Activated T-cell treated with anti-CD3 and anti-CD28 coated beads, Interleukin-2, amount 50 U/mL, for 72 hours (primary cell): ENCODE measurements around the gene HELZ. TPM values are rescaled to one million over a fixed set of nuclear protein-coding genes. Genes with fewer than 3 reads are reported as not detected.
A peak's percentile ranks its signal among the peaks of the same experiment; 100 is the strongest.
"Not testable (repeated sequence)": the region's sequence is repeated elsewhere in the genome, so short reads cannot be mapped to it uniquely, and the experiment has no call there.

ENCODE experiments used
- ATAC-seq, 2 donors: fragments of 150-1000 bp; cut with Tn5 transposase; replicated peaks in 1 of 2; 2 replicates each; pipeline ENCODE4 v1.10.0; 2021; ENCODE audit warnings: moderate library complexity in 2 of 2, mild to moderate bottlenecking in 1 of 2
- DNase-seq, 2 donors: peaks; one replicate each; pipeline ENCODE4 v3.0.0; 2021 to 2022; ENCODE audit warnings: mixed read lengths in 1 of 2
- H3K27ac Mint-ChIP-seq: one replicate; pipeline ENCODE4 v1.8.0; 2022; ENCODE audit warnings: mild to moderate bottlenecking, moderate library complexity, mixed read lengths
- H3K27me3 Mint-ChIP-seq: one replicate; pipeline ENCODE4 v1.8.0; 2022; ENCODE audit warnings: low read depth, mixed read lengths
- H3K36me3 Mint-ChIP-seq, 2 donors: one replicate each; pipeline ENCODE4 v1.8.0; 2022; ENCODE audit warnings: mixed read lengths in 2 of 2, mild to moderate bottlenecking in 1 of 2; ENCODE audit not compliant: insufficient read depth in 2 of 2
- H3K4me1 Mint-ChIP-seq: one replicate; pipeline ENCODE4 v1.8.0; 2022; ENCODE audit warnings: low read depth, mixed read lengths
- H3K4me3 Mint-ChIP-seq, 2 donors: one replicate each; pipeline ENCODE4 v1.8.0; 2022; ENCODE audit warnings: mild to moderate bottlenecking in 2 of 2, mixed read lengths in 2 of 2, moderate library complexity in 2 of 2
- H3K9me3 Mint-ChIP-seq, 2 donors: one replicate each; pipeline ENCODE4 v1.8.0; 2022; ENCODE audit warnings: mixed read lengths in 2 of 2
- total RNA-seq, 2 donors: library from RNA; stranded (reverse); gene quantifications; one replicate each; pipeline ENCODE4 v1.2.3, GENCODE V29; 2022

HELZ gene
- total RNA-seq, 2 donors from 2014 or later: 51.3 to 52.0 TPM

- Mint-ChIP-seq H3K4me1 (no peaks in the 10 kb centered on the region), H3K36me3 (no peaks in the 10 kb centered on the region), H3K4me3 (no peak overlapping the region), H3K9me3 (no peaks in the 10 kb centered on the region), H3K27ac (no peak overlapping the region), H3K27me3 (no peaks in the 10 kb centered on the region)
- DNase-seq (no peak), ATAC-seq (no peak)
Observed at GRCh38 chr17:67278363-67278762, 33.4 kb upstream of the HELZ start.

GRCh38 chr17:67276075-67276474, 31.1 kb upstream of the HELZ start:
- no peaks in the 10 kb centered on the region for H3K9me3 Mint-ChIP-seq
- H3K27me3 Mint-ChIP-seq: no peaks in the 10 kb centered on the region
- ATAC-seq: no peak
- no peak overlapping the region for H3K4me3 Mint-ChIP-seq
- DNase-seq: no peak
- H3K36me3 Mint-ChIP-seq: no peaks in the 10 kb centered on the region
- H3K4me1 Mint-ChIP-seq: no peaks in the 10 kb centered on the region
- no peak overlapping the region for H3K27ac Mint-ChIP-seq

- ATAC-seq: no peak
- no peaks in the 10 kb centered on the region for H3K36me3 Mint-ChIP-seq
- H3K9me3 Mint-ChIP-seq: no peaks in the 10 kb centered on the region
- no peak overlapping the region for H3K27ac Mint-ChIP-seq
- H3K27me3 Mint-ChIP-seq: no peaks in the 10 kb centered on the region
- no peaks in the 10 kb centered on the region for H3K4me1 Mint-ChIP-seq
- no peak for DNase-seq
- H3K4me3 Mint-ChIP-seq: no peak overlapping the region
Observed at GRCh38 chr17:67274466-67274865, 29.5 kb upstream of the HELZ start.

- Mint-ChIP-seq H3K27me3 (no peaks in the 10 kb centered on the region), H3K36me3 (no peaks in the 10 kb centered on the region), H3K4me1 (no peaks in the 10 kb centered on the region), H3K9me3 (no peaks in the 10 kb centered on the region), H3K4me3 (no peak overlapping the region), H3K27ac (no peak overlapping the region)
- DNase-seq: no peak
- no peak for ATAC-seq
Observed at GRCh38 chr17:67273900-67274299, 28.9 kb upstream of the HELZ start.

- no peak overlapping the region for H3K4me3 Mint-ChIP-seq
- ATAC-seq (no peak), DNase-seq (no peak)
- no peaks in the 10 kb centered on the region for H3K4me1 Mint-ChIP-seq
- H3K27me3 Mint-ChIP-seq: no peaks in the 10 kb centered on the region
- no peaks in the 10 kb centered on the region for H3K36me3 Mint-ChIP-seq
- no peak overlapping the region for H3K27ac Mint-ChIP-seq
- H3K9me3 Mint-ChIP-seq: no peaks in the 10 kb centered on the region
Observed at GRCh38 chr17:67272312-67273047, 27.5 kb upstream of the HELZ start.

GRCh38 chr17:67271187-67271586, 26.2 kb upstream of the HELZ start:
- H3K4me1 Mint-ChIP-seq, DNase-seq, ATAC-seq: not testable (repeated sequence)

GRCh38 chr17:67270416-67270815, 25.4 kb upstream of the HELZ start:
- H3K27me3 Mint-ChIP-seq: no peaks in the 10 kb centered on the region
- DNase-seq: no peak
- no peaks in the 10 kb centered on the region for H3K36me3 Mint-ChIP-seq
- ATAC-seq: no peak
- H3K9me3 Mint-ChIP-seq: no peaks in the 10 kb centered on the region
- H3K4me1 Mint-ChIP-seq: no peaks in the 10 kb centered on the region
- no peak overlapping the region for H3K4me3 Mint-ChIP-seq
- H3K27ac Mint-ChIP-seq: no peak overlapping the region

More at GRCh38 chr17:67271187-67271586, 26.2 kb upstream of the HELZ start:
- not testable (repeated sequence) for H3K36me3 Mint-ChIP-seq, H3K27ac Mint-ChIP-seq, H3K4me3 Mint-ChIP-seq, H3K27me3 Mint-ChIP-seq, H3K9me3 Mint-ChIP-seq

GRCh38 chr17:67266496-67266895, 21.5 kb upstream of the HELZ start:
- ATAC-seq (no peak), DNase-seq (no peak)
- no peaks in the 10 kb centered on the region for H3K9me3 Mint-ChIP-seq
- H3K36me3 Mint-ChIP-seq: no peaks in the 10 kb centered on the region
- H3K27me3 Mint-ChIP-seq: no peaks in the 10 kb centered on the region
- H3K4me3 Mint-ChIP-seq: no peak overlapping the region
- no peaks in the 10 kb centered on the region for H3K4me1 Mint-ChIP-seq
- H3K27ac Mint-ChIP-seq: no peak overlapping the region

GRCh38 chr17:67265436-67266019, 20.5 kb upstream of the HELZ start:
- no peak for ATAC-seq
- no peak overlapping the region for H3K4me3 Mint-ChIP-seq

GRCh38 chr17:67262435-67263117, 17.6 kb upstream of the HELZ start:
- DNase-seq (no peak), ATAC-seq (no peak)
- H3K36me3 Mint-ChIP-seq: no peaks in the 10 kb centered on the region
- H3K9me3 Mint-ChIP-seq: no peaks in the 10 kb centered on the region
- peaks cover 30% of the 10 kb centered on the region for H3K4me1 Mint-ChIP-seq
- H3K27me3 Mint-ChIP-seq: no peaks in the 10 kb centered on the region
- no peak overlapping the region for H3K4me3 Mint-ChIP-seq
- no peak overlapping the region for H3K27ac Mint-ChIP-seq

More at GRCh38 chr17:67265436-67266019, 20.5 kb upstream of the HELZ start:
- no peak for DNase-seq
- H3K4me1 Mint-ChIP-seq: peaks cover under 1% of the 10 kb centered on the region
- H3K9me3 Mint-ChIP-seq: no peaks in the 10 kb centered on the region
- no peaks in the 10 kb centered on the region for H3K36me3 Mint-ChIP-seq
- H3K27me3 Mint-ChIP-seq: no peaks in the 10 kb centered on the region
- no peak overlapping the region for H3K27ac Mint-ChIP-seq

GRCh38 chr17:67260170-67260987, 15.4 kb upstream of the HELZ start:
- no peaks in the 10 kb centered on the region for H3K36me3 Mint-ChIP-seq
- no peak for DNase-seq
- H3K27ac Mint-ChIP-seq: no peak overlapping the region
- H3K9me3 Mint-ChIP-seq: no peaks in the 10 kb centered on the region
- H3K27me3 Mint-ChIP-seq: no peaks in the 10 kb centered on the region
- H3K4me1 Mint-ChIP-seq: peaks cover 35% of the 10 kb centered on the region
- no peak for ATAC-seq
- no peak overlapping the region for H3K4me3 Mint-ChIP-seq

- H3K4me3 Mint-ChIP-seq: peak overlapping the region; percentile 13 to 57
- ATAC-seq: peak; percentile 53 to 68
Observed at GRCh38 chr17:67258821-67259468, 13.9 kb upstream of the HELZ start.

More at GRCh38 chr17:67258821-67259468, 13.9 kb upstream of the HELZ start:
- H3K27me3 Mint-ChIP-seq: no peaks in the 10 kb centered on the region
- no peaks in the 10 kb centered on the region for H3K9me3 Mint-ChIP-seq
- H3K36me3 Mint-ChIP-seq: no peaks in the 10 kb centered on the region
- peak; percentile 28 to 35 for DNase-seq
- H3K27ac Mint-ChIP-seq: peak overlapping the region; percentile 82
- peaks cover 35% of the 10 kb centered on the region for H3K4me1 Mint-ChIP-seq
